Liver (tissue), 3 donors: ENCODE results near the gene GJB5.

Experiments
- GABPA ChIP-seq, 2 donors: IDR thresholded peaks in 1 of 2; conservative IDR thresholded peaks in 1 of 2; 2 replicates each; pipeline ENCODE4 v1.6.1; 2016; ENCODE audit warnings: antibody characterized with exemption in 2 of 2, mild to moderate bottlenecking in 1 of 2, moderate library complexity in 1 of 2
- HNF4G ChIP-seq: IDR thresholded peaks from 2 replicates; pipeline ENCODE4 v1.6.1; 2016; ENCODE audit warnings: antibody characterized with exemption
- JUND ChIP-seq, 2 donors: IDR thresholded peaks; 2 replicates each; pipeline ENCODE4 v1.6.1; 2016; ENCODE audit warnings: antibody characterized with exemption in 2 of 2
- TF ChIP-seq, protein P1 (sequence below): fragments of 150-350 bp; IDR thresholded peaks from 2 replicates; pipeline ENCODE4 v1.5.1; 2017; ENCODE audit warnings: improper control_type of control experiment, low read depth, low read length; ENCODE audit not compliant: missing input control
- TF ChIP-seq, protein P2 (sequence below): IDR thresholded peaks from 2 replicates; pipeline ENCODE4 v1.6.1; 2016; ENCODE audit warnings: antibody characterized with exemption, mild to moderate bottlenecking
- TF ChIP-seq, protein P3 (sequence below): IDR thresholded peaks from 2 replicates; pipeline ENCODE4 v1.6.1; 2016; ENCODE audit warnings: antibody characterized with exemption
- donor health status: healthy.
- donor health status: healthy.

DNA sequence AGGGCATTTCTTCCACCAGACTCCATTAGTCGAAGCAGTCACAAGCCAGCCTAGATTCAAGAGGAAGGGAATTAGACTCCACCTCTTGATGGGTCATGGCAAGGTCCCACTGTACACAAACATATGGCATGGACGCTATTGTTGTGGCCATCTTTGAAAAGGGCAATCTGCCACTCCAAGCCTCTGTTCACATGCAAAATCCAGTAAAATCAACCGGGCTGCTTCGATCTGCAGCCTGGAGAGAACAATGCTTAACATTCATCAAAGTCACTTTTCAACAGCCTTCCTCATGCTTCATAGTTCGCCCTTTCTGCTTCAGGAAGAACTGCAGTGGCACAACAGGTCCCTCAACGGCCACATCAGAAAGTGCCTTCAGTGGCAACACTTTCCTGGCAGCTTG is 28.0 kb upstream of the GJB5 start:
- no peak for TF ChIP-seq HNF4G
- TF ChIP-seq, protein P1, sequence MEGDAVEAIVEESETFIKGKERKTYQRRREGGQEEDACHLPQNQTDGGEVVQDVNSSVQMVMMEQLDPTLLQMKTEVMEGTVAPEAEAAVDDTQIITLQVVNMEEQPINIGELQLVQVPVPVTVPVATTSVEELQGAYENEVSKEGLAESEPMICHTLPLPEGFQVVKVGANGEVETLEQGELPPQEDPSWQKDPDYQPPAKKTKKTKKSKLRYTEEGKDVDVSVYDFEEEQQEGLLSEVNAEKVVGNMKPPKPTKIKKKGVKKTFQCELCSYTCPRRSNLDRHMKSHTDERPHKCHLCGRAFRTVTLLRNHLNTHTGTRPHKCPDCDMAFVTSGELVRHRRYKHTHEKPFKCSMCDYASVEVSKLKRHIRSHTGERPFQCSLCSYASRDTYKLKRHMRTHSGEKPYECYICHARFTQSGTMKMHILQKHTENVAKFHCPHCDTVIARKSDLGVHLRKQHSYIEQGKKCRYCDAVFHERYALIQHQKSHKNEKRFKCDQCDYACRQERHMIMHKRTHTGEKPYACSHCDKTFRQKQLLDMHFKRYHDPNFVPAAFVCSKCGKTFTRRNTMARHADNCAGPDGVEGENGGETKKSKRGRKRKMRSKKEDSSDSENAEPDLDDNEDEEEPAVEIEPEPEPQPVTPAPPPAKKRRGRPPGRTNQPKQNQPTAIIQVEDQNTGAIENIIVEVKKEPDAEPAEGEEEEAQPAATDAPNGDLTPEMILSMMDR: no peak
- TF ChIP-seq, protein P2, sequence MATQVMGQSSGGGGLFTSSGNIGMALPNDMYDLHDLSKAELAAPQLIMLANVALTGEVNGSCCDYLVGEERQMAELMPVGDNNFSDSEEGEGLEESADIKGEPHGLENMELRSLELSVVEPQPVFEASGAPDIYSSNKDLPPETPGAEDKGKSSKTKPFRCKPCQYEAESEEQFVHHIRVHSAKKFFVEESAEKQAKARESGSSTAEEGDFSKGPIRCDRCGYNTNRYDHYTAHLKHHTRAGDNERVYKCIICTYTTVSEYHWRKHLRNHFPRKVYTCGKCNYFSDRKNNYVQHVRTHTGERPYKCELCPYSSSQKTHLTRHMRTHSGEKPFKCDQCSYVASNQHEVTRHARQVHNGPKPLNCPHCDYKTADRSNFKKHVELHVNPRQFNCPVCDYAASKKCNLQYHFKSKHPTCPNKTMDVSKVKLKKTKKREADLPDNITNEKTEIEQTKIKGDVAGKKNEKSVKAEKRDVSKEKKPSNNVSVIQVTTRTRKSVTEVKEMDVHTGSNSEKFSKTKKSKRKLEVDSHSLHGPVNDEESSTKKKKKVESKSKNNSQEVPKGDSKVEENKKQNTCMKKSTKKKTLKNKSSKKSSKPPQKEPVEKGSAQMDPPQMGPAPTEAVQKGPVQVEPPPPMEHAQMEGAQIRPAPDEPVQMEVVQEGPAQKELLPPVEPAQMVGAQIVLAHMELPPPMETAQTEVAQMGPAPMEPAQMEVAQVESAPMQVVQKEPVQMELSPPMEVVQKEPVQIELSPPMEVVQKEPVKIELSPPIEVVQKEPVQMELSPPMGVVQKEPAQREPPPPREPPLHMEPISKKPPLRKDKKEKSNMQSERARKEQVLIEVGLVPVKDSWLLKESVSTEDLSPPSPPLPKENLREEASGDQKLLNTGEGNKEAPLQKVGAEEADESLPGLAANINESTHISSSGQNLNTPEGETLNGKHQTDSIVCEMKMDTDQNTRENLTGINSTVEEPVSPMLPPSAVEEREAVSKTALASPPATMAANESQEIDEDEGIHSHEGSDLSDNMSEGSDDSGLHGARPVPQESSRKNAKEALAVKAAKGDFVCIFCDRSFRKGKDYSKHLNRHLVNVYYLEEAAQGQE: no peak
- TF ChIP-seq, protein P3, sequence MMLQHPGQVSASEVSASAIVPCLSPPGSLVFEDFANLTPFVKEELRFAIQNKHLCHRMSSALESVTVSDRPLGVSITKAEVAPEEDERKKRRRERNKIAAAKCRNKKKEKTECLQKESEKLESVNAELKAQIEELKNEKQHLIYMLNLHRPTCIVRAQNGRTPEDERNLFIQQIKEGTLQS: no peak
- no peak for TF ChIP-seq GABPA (IDR thresholded peaks at IDR 0.05 in 1 of 2, conservative IDR thresholded peaks at IDR 0.05 in 1 of 2)
- TF ChIP-seq JUND (IDR thresholded peaks at IDR 0.05): no peak
